ENCODE results near the gene ZBTB25.

- TF ChIP-seq CTCF (conservative IDR thresholded peaks at IDR 0.05; ENCODE audit: low read length) (no peak), EZH2phosphoT487 (IDR thresholded peaks at IDR 0.05; ENCODE audit: borderline replicate concordance, low read depth, low read length) (no peak)
Measured at GRCh38 chr14:64541972-64542835, 38.6 kb upstream of the ZBTB25 start.

Measured in OCI-LY7 (cell line).